PC-3 (cell line): ENCODE measurements around the gene GCHFR. TPM values are rescaled to one million over a fixed set of nuclear protein-coding genes. Genes with fewer than 3 reads are reported as not detected.
A peak's percentile ranks its signal among the peaks of the same experiment; 100 is the strongest.

Source experiments
- ATAC-seq: fragments of 200-7000 bp; cut with Tn5 transposase; 2 replicates; pipeline ENCODE4 v1.9.1; 2020; ENCODE audit warnings: mild to moderate bottlenecking, moderate library complexity
- BruUV-seq: library from RNA; stranded (reverse); fragments of 400-500 nt; replicated peaks from 2 replicates; lab custom pipeline; 2021; lab: Mats Ljungman, UMichigan
- CTCF ChIA-PET: fragments of 300-600 bp; sonication (Branson Sonifier 250); formaldehyde crosslinking; loops from one replicate; lab custom pipeline; 2022; ENCODE audit warnings: antibody characterized with exemption; lab: Charles Lee
- POLR2A ChIA-PET: fragments of 300-600 bp; sonication (Branson Sonifier 250); formaldehyde crosslinking; loops from one replicate; lab custom pipeline; 2022; ENCODE audit warnings: antibody characterized with exemption; ENCODE audit not compliant: unreplicated experiment; lab: Charles Lee
- DNase-seq: peaks from one replicate; pipeline ENCODE4 v3.0.0-alpha.2; 2015
- H2AFZ ChIP-seq: fragments of 300-600 bp; sonication (generic); 2 replicates; pipeline ENCODE4 v1.6.0; 2016; ENCODE audit warnings: antibody characterized with exemption, low read length
- H3F3A ChIP-seq: fragments of 300-600 bp; sonication (generic); one replicate; pipeline ENCODE4 v1.6.0; 2017; ENCODE audit warnings: antibody characterized with exemption, low read length, control low read depth, mild to moderate bottlenecking; ENCODE audit not compliant: unreplicated experiment
- H3K27ac ChIP-seq: fragments of 300-600 bp; sonication (generic); 2 replicates; pipeline ENCODE4 v1.5.1; 2016; ENCODE audit warnings: mild to moderate bottlenecking, low read length
- H3K27me3 ChIP-seq: fragments of 300-600 bp; sonication (generic); 2 replicates; pipeline ENCODE4 v1.6.1; 2016; ENCODE audit warnings: low read length, mixed read lengths
- H3K36me3 ChIP-seq: fragments of 300-600 bp; sonication (generic); 2 replicates; pipeline ENCODE4 v1.6.1; 2016; ENCODE audit warnings: low read depth, mixed run types, low read length, mixed read lengths
- H3K4me1 ChIP-seq: fragments of 300-600 bp; sonication (generic); 2 replicates; pipeline ENCODE4 v1.5.1; 2016; ENCODE audit warnings: low read length; ENCODE audit not compliant: insufficient read depth
- H3K4me2 ChIP-seq: fragments of 300-600 bp; sonication (generic); 2 replicates; pipeline ENCODE4 v1.6.0; 2016; ENCODE audit warnings: low read length
- H3K4me3 ChIP-seq: fragments of 300-600 bp; sonication (generic); 2 replicates; pipeline ENCODE4 v1.5.1; 2016; ENCODE audit warnings: mild to moderate bottlenecking, low read length, mixed read lengths
- H3K79me2 ChIP-seq: fragments of 300-600 bp; sonication (generic); 2 replicates; pipeline ENCODE4 v1.6.1; 2017; ENCODE audit warnings: low read length, mixed read lengths
- H3K9ac ChIP-seq: fragments of 300-600 bp; sonication (generic); 2 replicates; pipeline ENCODE4 v1.6.0; 2016; ENCODE audit warnings: mild to moderate bottlenecking, low read length
- H3K9me2 ChIP-seq: fragments of 300-600 bp; sonication (generic); replicated peaks from 2 replicates; pipeline ENCODE4 v1.6.1; 2016; ENCODE audit warnings: mixed run types, low read length, mixed read lengths
- H3K9me3 ChIP-seq: fragments of 300-600 bp; sonication (generic); 2 replicates; pipeline ENCODE4 v1.6.1; 2016; ENCODE audit warnings: low read length, mixed read lengths
- H4K20me1 ChIP-seq: fragments of 300-600 bp; sonication (generic); 2 replicates; pipeline ENCODE4 v1.6.1; 2016; ENCODE audit warnings: low read length, mixed read lengths
- EZH2 ChIP-seq: fragments of 300-600 bp; sonication (generic); IDR thresholded peaks from one replicate; pipeline ENCODE4 v1.6.1; 2017; ENCODE audit warnings: antibody characterized with exemption, mild to moderate bottlenecking, low read length; ENCODE audit not compliant: unreplicated experiment
- EZH2phosphoT487 ChIP-seq: fragments of 300-600 bp; sonication (generic); IDR thresholded peaks from 2 replicates; pipeline ENCODE4 v1.6.1; 2018; ENCODE audit warnings: mild to moderate bottlenecking, antibody characterized with exemption, low read length, borderline replicate concordance
- intact Hi-C: fragments of 100-400 bp; cut with micrococcal nuclease; formaldehyde crosslinking; loops from 2 replicates; pipeline ENCODE4 v1.9.0; 2023
- total RNA-seq: library from RNA; depleted of rRNA; stranded (reverse); fragments of >200 nt; gene quantifications from 2 replicates; pipeline ENCODE4 v1.2.3, GENCODE V29; 2014
- TF ChIP-seq, protein P1 (sequence below): fragments of 300-600 bp; sonication (generic); conservative IDR thresholded peaks from 2 replicates; pipeline ENCODE4 v1.5.1; 2017; ENCODE audit warnings: antibody characterized with exemption, low read depth, mild to moderate bottlenecking, low read length

Gene GCHFR
- total RNA-seq, 1 experiment from 2014 or later, result 58.9 TPM

DNA sequence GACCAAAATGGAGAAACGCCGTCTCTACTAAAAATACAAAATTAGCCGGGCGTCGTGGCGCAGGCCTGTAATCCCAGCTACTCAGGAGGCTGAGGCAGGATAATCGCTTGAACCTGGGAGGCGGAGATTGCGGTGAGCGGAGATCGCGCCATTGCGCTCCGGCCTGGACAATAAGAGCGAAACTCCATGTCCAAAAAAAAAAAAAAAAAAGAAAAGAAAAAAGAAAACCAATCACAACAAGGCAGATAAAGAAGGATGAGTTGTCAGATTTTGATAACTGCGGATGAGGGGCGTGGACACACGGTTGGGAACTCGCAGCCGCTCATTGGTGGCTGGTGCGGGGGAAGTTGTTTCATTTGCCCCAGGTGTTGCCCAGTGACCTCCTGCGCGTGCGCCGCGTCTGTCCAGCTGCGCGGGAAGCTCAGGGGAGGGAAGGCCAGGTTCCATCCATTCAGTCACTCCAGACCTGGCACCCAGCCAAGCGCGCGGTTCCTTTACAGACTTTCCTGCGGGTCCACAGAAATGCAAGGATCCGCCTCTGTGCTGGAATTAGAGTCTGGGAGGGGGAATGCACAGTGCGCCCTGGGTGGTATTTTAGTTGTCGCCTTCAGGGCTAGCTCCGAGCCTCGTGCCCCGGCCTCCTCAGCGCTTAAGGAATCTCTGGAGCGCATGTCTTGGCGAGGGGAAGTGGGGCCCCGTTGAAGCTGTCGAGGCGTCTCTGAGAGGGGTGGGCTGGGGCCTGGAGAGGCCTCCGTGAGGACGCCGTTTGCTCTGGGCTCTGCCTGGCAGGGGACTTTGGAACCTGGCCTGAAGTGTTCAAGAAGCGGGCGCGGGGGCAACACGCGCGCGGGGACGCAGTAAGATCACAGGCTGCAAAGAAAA, 708 bp upstream of the GCHFR start:
- Histone ChIP-seq H3K9me2 (no peaks in the 10 kb centered on the region), H3K9me3 (no peaks in the 10 kb centered on the region), H3K79me2 (no peaks in the 10 kb centered on the region), H3K4me2 (peak overlapping the region; percentile 88), H3K4me3 (peak overlapping the region; percentile 63), H3F3A (no peaks in the 10 kb centered on the region), H3K9ac (peak overlapping the region; percentile 48), H3K27me3 (no peaks in the 10 kb centered on the region), H3K4me1 (peaks cover 33% of the 10 kb centered on the region), H3K27ac (peak overlapping the region; percentile 26), H2AFZ (peak overlapping the region; percentile 91), H3K36me3 (no peaks in the 10 kb centered on the region), H4K20me1 (no peaks in the 10 kb centered on the region)
- DNase-seq (peak; percentile 75), ATAC-seq (peak; percentile 7)
- intact Hi-C loops, result no loop called here
- ChIA-PET CTCF (interaction anchor here (0.6 to 1.9 kb wide), 5 partner anchors 14 to 1542 kb away, joined by 4 to 11 read pairs (median 5); no protein-coding TSS in a partner anchor), POLR2A (no interaction called here)
- TSS peak; percentile 16 for BruUV-seq
- TF ChIP-seq, protein P1, sequence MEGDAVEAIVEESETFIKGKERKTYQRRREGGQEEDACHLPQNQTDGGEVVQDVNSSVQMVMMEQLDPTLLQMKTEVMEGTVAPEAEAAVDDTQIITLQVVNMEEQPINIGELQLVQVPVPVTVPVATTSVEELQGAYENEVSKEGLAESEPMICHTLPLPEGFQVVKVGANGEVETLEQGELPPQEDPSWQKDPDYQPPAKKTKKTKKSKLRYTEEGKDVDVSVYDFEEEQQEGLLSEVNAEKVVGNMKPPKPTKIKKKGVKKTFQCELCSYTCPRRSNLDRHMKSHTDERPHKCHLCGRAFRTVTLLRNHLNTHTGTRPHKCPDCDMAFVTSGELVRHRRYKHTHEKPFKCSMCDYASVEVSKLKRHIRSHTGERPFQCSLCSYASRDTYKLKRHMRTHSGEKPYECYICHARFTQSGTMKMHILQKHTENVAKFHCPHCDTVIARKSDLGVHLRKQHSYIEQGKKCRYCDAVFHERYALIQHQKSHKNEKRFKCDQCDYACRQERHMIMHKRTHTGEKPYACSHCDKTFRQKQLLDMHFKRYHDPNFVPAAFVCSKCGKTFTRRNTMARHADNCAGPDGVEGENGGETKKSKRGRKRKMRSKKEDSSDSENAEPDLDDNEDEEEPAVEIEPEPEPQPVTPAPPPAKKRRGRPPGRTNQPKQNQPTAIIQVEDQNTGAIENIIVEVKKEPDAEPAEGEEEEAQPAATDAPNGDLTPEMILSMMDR, result no peak
- TF ChIP-seq EZH2 (no peak), EZH2phosphoT487 (no peak)

DNA sequence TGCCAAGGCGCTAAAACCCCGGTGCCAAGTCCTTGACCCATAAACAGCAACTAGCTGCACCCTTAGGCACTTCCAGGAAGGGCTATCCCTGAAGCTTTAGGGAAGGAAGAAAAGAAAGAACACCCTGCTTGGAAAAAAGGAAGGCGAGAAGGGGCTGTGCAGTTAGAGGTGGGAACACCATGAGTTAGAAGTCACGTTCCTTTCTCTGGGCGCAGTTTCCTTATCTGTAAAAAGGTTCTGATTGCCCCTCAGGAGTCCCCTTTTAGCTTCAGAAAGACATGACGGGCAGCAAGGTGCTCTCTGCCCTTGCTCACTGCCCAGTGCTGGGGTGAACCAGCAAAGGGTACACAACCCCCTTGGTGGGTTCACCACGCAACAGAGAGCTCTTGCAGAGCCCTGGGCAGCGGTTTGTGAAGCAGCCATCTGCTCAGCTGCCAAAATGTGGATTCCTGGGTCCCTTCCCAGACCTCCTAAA, 798 bp downstream of the GCHFR start:
- H3F3A ChIP-seq, result no peaks in the 10 kb centered on the region
- ChIA-PET POLR2A (no interaction called here), CTCF (interaction anchor here (1.4 to 1.9 kb wide), 2 partner anchors 18 to 109 kb away, joined by 5 to 11 read pairs; no protein-coding TSS in a partner anchor)
- no peaks in the 10 kb centered on the region for H3K36me3 ChIP-seq
- H2AFZ ChIP-seq, result peak overlapping the region; percentile 91
- no peak for DNase-seq
- H3K27ac ChIP-seq, result peak overlapping the region; percentile 10; the same call in 1 of the 2 replicates
- no peaks in the 10 kb centered on the region for H3K9me2 ChIP-seq
- H3K9ac ChIP-seq, result peak overlapping the region; percentile 45; the same call in 1 of the 2 replicates
- no peaks in the 10 kb centered on the region for H3K79me2 ChIP-seq
- H3K4me1 ChIP-seq, result peaks cover 45% of the 10 kb centered on the region
- TF ChIP-seq, protein P1, result no peak
- no peak for TF ChIP-seq EZH2phosphoT487
- no peak for TF ChIP-seq EZH2
- BruUV-seq, result TSS peak; percentile 9
- ATAC-seq, result no peak
- H4K20me1 ChIP-seq, result no peaks in the 10 kb centered on the region
- H3K4me2 ChIP-seq, result peak overlapping the region; percentile 88
- H3K4me3 ChIP-seq, result peak overlapping the region; percentile 63
- H3K27me3 ChIP-seq, result no peaks in the 10 kb centered on the region
- H3K9me3 ChIP-seq, result no peaks in the 10 kb centered on the region
- intact Hi-C loops, result loop anchor here (1.0 kb wide), 1 partner anchor 9 kb away; the partner anchor contains the start of gene RMDN3
